NCI-H2171 treated with DMSO at 0.1 percent for 48 hours (cell line): ENCODE data around the gene VMAC.
A peak's percentile ranks its signal among the peaks of the same experiment; 100 is the strongest.

Experiments used
- DNase-seq: peaks from one replicate; lab custom pipeline; 2025; lab: John Stamatoyannopoulos, UW

The VMAC gene

GRCh38 chr19:5931251-5931650 is 26.6 kb downstream of the VMAC start:
- no peak for DNase-seq

GRCh38 chr19:5932146-5932545 is 27.5 kb downstream of the VMAC start:
- DNase-seq = no peak

- no peak for DNase-seq
These were observed 28.1 kb downstream of the VMAC start for GRCh38 chr19:5932609-5933262.

GRCh38 chr19:5933391-5934068 is 28.9 kb downstream of the VMAC start:
- DNase-seq = no peak

- DNase-seq = no peak
These were observed 29.4 kb downstream of the VMAC start for GRCh38 chr19:5934069-5934401.

GRCh38 chr19:5934774-5935472 is 30.3 kb downstream of the VMAC start:
- peak; percentile 65 for DNase-seq

GRCh38 chr19:5935473-5936291 is 31.0 kb downstream of the VMAC start:
- no peak for DNase-seq

GRCh38 chr19:5936292-5936592 is 31.6 kb downstream of the VMAC start:
- DNase-seq = no peak

- DNase-seq = no peak
These were observed 32.9 kb downstream of the VMAC start for GRCh38 chr19:5937550-5937949.

- no peak for DNase-seq
These were observed 35.9 kb downstream of the VMAC start for GRCh38 chr19:5940260-5941208.

- no peak for DNase-seq
These were observed 37.0 kb downstream of the VMAC start for GRCh38 chr19:5941673-5942072.

- DNase-seq = no peak
These were observed 38.4 kb downstream of the VMAC start for GRCh38 chr19:5943045-5943444.

- no peak for DNase-seq
These were observed 39.0 kb downstream of the VMAC start for GRCh38 chr19:5943623-5944022.

- no peak for DNase-seq
These were observed 42.8 kb downstream of the VMAC start for GRCh38 chr19:5947435-5947834.

GRCh38 chr19:5948752-5949564 is 44.3 kb downstream of the VMAC start:
- DNase-seq = no peak

GRCh38 chr19:5949792-5950305 is 45.2 kb downstream of the VMAC start:
- DNase-seq = peak; percentile 97

GRCh38 chr19:5950741-5951140 is 46.1 kb downstream of the VMAC start:
- DNase-seq = no peak

GRCh38 chr19:5951338-5951861 is 46.7 kb downstream of the VMAC start:
- DNase-seq = no peak

GRCh38 chr19:5952193-5953029 is 47.7 kb downstream of the VMAC start:
- DNase-seq = no peak
